ENCODE data around the gene AKAP13.

The AKAP13 gene

GRCh38 chr15:85619992-85620689, 239.7 kb downstream of the AKAP13 start:
- Mint-ChIP-seq H3K4me1 (peaks cover 36% of the 10 kb centered on the region), H3K36me3 (peaks cover 5% of the 10 kb centered on the region), H3K27me3 (no peaks in the 10 kb centered on the region), H3K27ac (no peak overlapping the region), H3K4me3 (no peak overlapping the region), H3K9me3 (no peaks in the 10 kb centered on the region)
- DNase-seq (ENCODE audit: low spot score in 2 of 2): no peak
- ATAC-seq (ENCODE audit: low read depth): no peak

GRCh38 chr15:85620690-85621049, 240.3 kb downstream of the AKAP13 start:
- peaks cover 39% of the 10 kb centered on the region for H3K4me1 Mint-ChIP-seq
- H3K36me3 Mint-ChIP-seq: peaks cover 9% of the 10 kb centered on the region
- no peak for ATAC-seq (ENCODE audit: low read depth)
- no peak overlapping the region for H3K27ac Mint-ChIP-seq
- no peak overlapping the region for H3K4me3 Mint-ChIP-seq
- H3K27me3 Mint-ChIP-seq: no peaks in the 10 kb centered on the region
- no peaks in the 10 kb centered on the region for H3K9me3 Mint-ChIP-seq
- no peak for DNase-seq (ENCODE audit: low spot score in 2 of 2)

GRCh38 chr15:85621094-85621493, 240.7 kb downstream of the AKAP13 start:
- Mint-ChIP-seq H3K36me3 (peaks cover 10% of the 10 kb centered on the region), H3K27ac (no peak overlapping the region), H3K27me3 (no peaks in the 10 kb centered on the region), H3K4me1 (peaks cover 36% of the 10 kb centered on the region), H3K4me3 (no peak overlapping the region), H3K9me3 (no peaks in the 10 kb centered on the region)
- no peak for DNase-seq (ENCODE audit: low spot score in 2 of 2)
- ATAC-seq (ENCODE audit: low read depth): no peak

- Mint-ChIP-seq H3K4me1 (peaks cover 41% of the 10 kb centered on the region), H3K27me3 (no peaks in the 10 kb centered on the region), H3K4me3 (no peak overlapping the region), H3K36me3 (peaks cover 17% of the 10 kb centered on the region), H3K27ac (peak overlapping the region; percentile 39), H3K9me3 (no peaks in the 10 kb centered on the region)
- DNase-seq (ENCODE audit: low spot score in 2 of 2) (no peak), ATAC-seq (ENCODE audit: low read depth) (no peak)
These were observed 241.9 kb downstream of the AKAP13 start for GRCh38 chr15:85622221-85622831.

GRCh38 chr15:85623315-85624049, 243.1 kb downstream of the AKAP13 start:
- Mint-ChIP-seq H3K27ac (peak overlapping the region; percentile 71), H3K4me3 (no peak overlapping the region), H3K4me1 (peaks cover 38% of the 10 kb centered on the region), H3K36me3 (peaks cover 23% of the 10 kb centered on the region), H3K9me3 (no peaks in the 10 kb centered on the region), H3K27me3 (no peaks in the 10 kb centered on the region)
- ATAC-seq (ENCODE audit: low read depth) (peak; percentile 70), DNase-seq (ENCODE audit: low spot score in 2 of 2) (no peak)

- no peak for DNase-seq (ENCODE audit: low spot score in 2 of 2)
- peak; percentile 34 for ATAC-seq (ENCODE audit: low read depth)
- Mint-ChIP-seq H3K9me3 (no peaks in the 10 kb centered on the region), H3K27me3 (no peaks in the 10 kb centered on the region), H3K4me3 (peak overlapping the region; percentile 6), H3K4me1 (peaks cover 40% of the 10 kb centered on the region), H3K27ac (peak overlapping the region; percentile 55), H3K36me3 (peaks cover 23% of the 10 kb centered on the region)
These were observed 243.9 kb downstream of the AKAP13 start for GRCh38 chr15:85624291-85624801.

- no peaks in the 10 kb centered on the region for H3K9me3 Mint-ChIP-seq
- H3K4me1 Mint-ChIP-seq: peaks cover 45% of the 10 kb centered on the region
- H3K4me3 Mint-ChIP-seq: no peak overlapping the region
- DNase-seq (ENCODE audit: low spot score in 2 of 2) (no peak), ATAC-seq (ENCODE audit: low read depth) (no peak)
- peak overlapping the region; percentile 60 for H3K27ac Mint-ChIP-seq
- H3K36me3 Mint-ChIP-seq: peaks cover 28% of the 10 kb centered on the region
- H3K27me3 Mint-ChIP-seq: no peaks in the 10 kb centered on the region
These were observed 244.9 kb downstream of the AKAP13 start for GRCh38 chr15:85625166-85625830.

- H3K9me3 Mint-ChIP-seq: no peaks in the 10 kb centered on the region
- no peak overlapping the region for H3K4me3 Mint-ChIP-seq
- peak overlapping the region; percentile 60 for H3K27ac Mint-ChIP-seq
- H3K27me3 Mint-ChIP-seq: no peaks in the 10 kb centered on the region
- DNase-seq (ENCODE audit: low spot score in 2 of 2) (no peak), ATAC-seq (ENCODE audit: low read depth) (no peak)
- peaks cover 28% of the 10 kb centered on the region for H3K36me3 Mint-ChIP-seq
- H3K4me1 Mint-ChIP-seq: peaks cover 45% of the 10 kb centered on the region
These were observed 245.5 kb downstream of the AKAP13 start for GRCh38 chr15:85625856-85626255.

- Mint-ChIP-seq H3K27ac (no peak overlapping the region), H3K36me3 (peaks cover 25% of the 10 kb centered on the region), H3K27me3 (no peaks in the 10 kb centered on the region), H3K4me3 (no peak overlapping the region), H3K4me1 (peaks cover 42% of the 10 kb centered on the region), H3K9me3 (no peaks in the 10 kb centered on the region)
- no peak for DNase-seq (ENCODE audit: low spot score in 2 of 2)
- ATAC-seq (ENCODE audit: low read depth): no peak
These were observed 247.0 kb downstream of the AKAP13 start for GRCh38 chr15:85627213-85627935.

GRCh38 chr15:85630311-85630710, 249.9 kb downstream of the AKAP13 start:
- Mint-ChIP-seq H3K27ac (peak overlapping the region; percentile 80), H3K4me1 (peaks cover 21% of the 10 kb centered on the region), H3K9me3 (no peaks in the 10 kb centered on the region), H3K36me3 (peaks cover 23% of the 10 kb centered on the region), H3K4me3 (no peak overlapping the region), H3K27me3 (no peaks in the 10 kb centered on the region)
- no peak for ATAC-seq (ENCODE audit: low read depth)
- DNase-seq (ENCODE audit: low spot score in 2 of 2): no peak

- no peak for ATAC-seq (ENCODE audit: low read depth)
- Mint-ChIP-seq H3K27me3 (no peaks in the 10 kb centered on the region), H3K4me1 (peaks cover 20% of the 10 kb centered on the region), H3K36me3 (peaks cover 20% of the 10 kb centered on the region), H3K4me3 (no peak overlapping the region), H3K27ac (no peak overlapping the region), H3K9me3 (no peaks in the 10 kb centered on the region)
- DNase-seq (ENCODE audit: low spot score in 2 of 2): no peak
These were observed 250.6 kb downstream of the AKAP13 start for GRCh38 chr15:85631018-85631417.

GRCh38 chr15:85632014-85632413, 251.6 kb downstream of the AKAP13 start:
- Mint-ChIP-seq H3K27ac (no peak overlapping the region), H3K36me3 (peaks cover 18% of the 10 kb centered on the region), H3K27me3 (no peaks in the 10 kb centered on the region), H3K9me3 (no peaks in the 10 kb centered on the region), H3K4me3 (no peak overlapping the region), H3K4me1 (peaks cover 19% of the 10 kb centered on the region)
- DNase-seq (ENCODE audit: low spot score in 2 of 2) (no peak), ATAC-seq (ENCODE audit: low read depth) (no peak)

- no peaks in the 10 kb centered on the region for H3K9me3 Mint-ChIP-seq
- ATAC-seq (ENCODE audit: low read depth) (no peak), DNase-seq (ENCODE audit: low spot score in 2 of 2) (no peak)
- peaks cover 19% of the 10 kb centered on the region for H3K4me1 Mint-ChIP-seq
- no peaks in the 10 kb centered on the region for H3K27me3 Mint-ChIP-seq
- H3K36me3 Mint-ChIP-seq: peaks cover 12% of the 10 kb centered on the region
- H3K4me3 Mint-ChIP-seq: no peak overlapping the region
- no peak overlapping the region for H3K27ac Mint-ChIP-seq
These were observed 253.5 kb downstream of the AKAP13 start for GRCh38 chr15:85633859-85634258.

All from memory B cell (primary cell).